Measurements from ENCODE around the gene AVL9. TPM values are rescaled to one million over a fixed set of nuclear protein-coding genes. Genes with fewer than 3 reads are reported as not detected.

AVL9 gene
- total RNA-seq, 1 donor from 2014 or later = 78.3 TPM

DNA sequence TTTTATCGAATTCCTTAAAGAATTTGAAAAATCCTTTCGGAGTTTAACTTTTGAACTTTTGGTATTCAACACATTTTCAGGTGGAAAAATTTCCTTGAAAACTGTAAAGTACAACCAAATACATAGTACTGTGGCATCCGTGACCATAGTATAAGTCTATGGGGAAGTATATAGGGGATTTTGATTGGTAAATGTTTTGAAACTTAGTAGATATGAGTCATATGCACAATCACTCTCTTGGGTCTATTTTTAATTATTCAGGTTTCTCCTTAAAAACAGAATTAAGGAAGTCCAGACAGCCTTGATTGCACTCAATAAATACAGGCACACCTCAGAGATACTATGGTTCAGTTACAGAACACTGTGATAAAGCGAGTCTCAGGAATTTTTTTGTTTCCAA lies 64.2 kb downstream of the AVL9 start:
- Histone ChIP-seq H3K36me3 (peaks cover 32 to 60% of the 10 kb centered on the region in 2 donors), H3K4me3 (no peak overlapping the region), H3K4me1 (no peaks in the 10 kb centered on the region), H3K9me3 (no peaks in the 10 kb centered on the region), H3K27me3 (no peaks in the 10 kb centered on the region), H3K27ac (no peak overlapping the region)
- intact Hi-C loops (cut with DNase I) = no loop called here
- DNase-seq (ENCODE audit: low spot score in 2 of 2) = no peak
- no peak for TF ChIP-seq CTCF (IDR thresholded peaks at IDR 0.05)

- Histone ChIP-seq H3K27me3 (no peaks in the 10 kb centered on the region), H3K36me3 (peaks cover 27 to 55% of the 10 kb centered on the region in 2 donors), H3K4me1 (no peaks in the 10 kb centered on the region), H3K27ac (no peak overlapping the region), H3K4me3 (no peak overlapping the region), H3K9me3 (no peaks in the 10 kb centered on the region)
- TF ChIP-seq CTCF (IDR thresholded peaks at IDR 0.05) = no peak
- intact Hi-C loops (cut with DNase I) = loop anchor here (10.0 kb wide), 1 partner anchor 65 kb away; the partner anchor contains the start of genes AVL9 and LSM5
- DNase-seq (ENCODE audit: low spot score in 2 of 2) = no peak
Observed at GRCh38 chr7:32560075-32560474, 64.8 kb downstream of the AVL9 start.

- intact Hi-C loops (cut with DNase I) = loop anchor here (10.0 kb wide), 1 partner anchor 67 kb away; the partner anchor contains the start of genes AVL9 and LSM5
- peaks cover 25 to 48% of the 10 kb centered on the region in 2 donors for H3K36me3 ChIP-seq
- no peak for TF ChIP-seq CTCF (IDR thresholded peaks at IDR 0.05)
- no peak overlapping the region for H3K4me3 ChIP-seq
- H3K27ac ChIP-seq = no peak overlapping the region
- no peaks in the 10 kb centered on the region for H3K27me3 ChIP-seq
- DNase-seq (ENCODE audit: low spot score in 2 of 2) = no peak
- H3K4me1 ChIP-seq = no peaks in the 10 kb centered on the region
- H3K9me3 ChIP-seq = no peaks in the 10 kb centered on the region
Observed at GRCh38 chr7:32561613-32562012, 66.3 kb downstream of the AVL9 start.

GRCh38 chr7:32564542-32564941 lies 69.3 kb downstream of the AVL9 start:
- no peak for DNase-seq (ENCODE audit: low spot score in 2 of 2)
- H3K27me3 ChIP-seq = no peaks in the 10 kb centered on the region
- peaks cover 18 to 31% of the 10 kb centered on the region in 2 donors for H3K36me3 ChIP-seq
- no peak overlapping the region for H3K4me3 ChIP-seq
- intact Hi-C loops (cut with DNase I) = loop anchor here (10.0 kb wide), 1 partner anchor 70 kb away; the partner anchor contains the start of genes AVL9 and LSM5
- no peaks in the 10 kb centered on the region for H3K9me3 ChIP-seq
- no peaks in the 10 kb centered on the region for H3K4me1 ChIP-seq
- H3K27ac ChIP-seq = no peak overlapping the region
- TF ChIP-seq CTCF (IDR thresholded peaks at IDR 0.05) = no peak

DNA sequence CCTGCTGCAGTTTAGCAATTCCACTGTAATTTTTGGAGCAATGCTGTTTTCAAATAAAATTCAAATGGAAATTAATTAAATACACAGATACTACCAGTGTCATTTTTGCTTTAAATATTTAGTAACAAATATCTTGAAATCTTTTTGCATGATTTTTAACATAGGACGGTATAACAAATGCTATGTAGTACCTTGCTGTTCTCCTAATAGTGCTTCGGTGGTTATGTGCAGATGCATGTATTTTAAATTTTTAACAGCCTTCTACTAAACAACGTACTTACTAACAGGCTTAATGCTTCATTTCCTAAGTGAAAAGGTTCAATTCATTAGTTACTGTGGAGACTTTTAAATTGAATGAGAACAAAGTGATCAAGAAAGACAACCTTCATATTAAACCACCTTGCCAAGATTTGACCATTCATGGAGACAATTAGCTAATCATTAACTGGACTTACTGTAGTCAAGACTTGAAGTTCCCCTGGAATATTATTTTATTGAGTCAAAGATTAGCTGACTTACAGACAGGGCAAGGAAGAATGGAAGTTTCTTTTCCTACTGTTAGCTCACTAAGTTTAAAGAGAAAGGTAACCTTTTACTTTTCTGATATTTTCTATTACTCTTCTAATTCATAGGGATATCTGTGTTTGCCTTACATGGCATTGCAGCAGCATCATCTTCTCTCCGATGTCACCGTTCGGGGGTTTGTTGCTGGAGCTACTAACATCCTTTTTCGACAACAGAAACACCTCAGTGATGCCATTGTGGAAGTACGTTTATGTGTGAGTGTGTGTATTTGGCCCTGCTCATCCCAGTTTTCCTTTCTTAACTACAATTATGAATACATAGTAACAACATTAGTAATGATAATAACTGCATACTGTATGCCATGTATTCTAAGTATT lies 74.3 kb downstream of the AVL9 start:
- Histone ChIP-seq H3K4me3 (no peak overlapping the region), H3K4me1 (no peaks in the 10 kb centered on the region), H3K9me3 (no peaks in the 10 kb centered on the region), H3K36me3 (peaks cover 16 to 29% of the 10 kb centered on the region in 2 donors), H3K27me3 (no peaks in the 10 kb centered on the region), H3K27ac (no peak overlapping the region)
- no peak for TF ChIP-seq CTCF (IDR thresholded peaks at IDR 0.05)
- intact Hi-C loops (cut with DNase I) = loop anchor here (10.0 kb wide), 1 partner anchor 75 kb away; the partner anchor contains the start of genes AVL9 and LSM5
- peak in 1 of 2 donors; percentile 33 for DNase-seq (ENCODE audit: low spot score in 2 of 2)
